Omental fat pad (tissue), 4 donors: Measurements from ENCODE around the gene TEAD3. TPM values are rescaled to one million over a fixed set of nuclear protein-coding genes. Genes with fewer than 3 reads are reported as not detected.
A peak's percentile ranks its signal among the peaks of the same experiment; 100 is the strongest.

Experiments
- ATAC-seq: fragments of 150-250 bp; one replicate; pipeline ENCODE4 v1.9.1; 2016; ENCODE audit warnings: mild to moderate bottlenecking, moderate library complexity; ENCODE audit not compliant: low FRiP score
- DNase-seq: peaks from one replicate; pipeline ENCODE4 v3.0.0-alpha.2; 2019; ENCODE audit warnings: low spot score
- total RNA-seq, 4 donors: library from RNA; depleted of rRNA; stranded (reverse); fragments of >200 nt; gene quantifications; one replicate each; pipeline ENCODE4 v1.1.0, GENCODE V29; 2016
- TF ChIP-seq, protein P1 (sequence below), 3 donors: fragments of 450-650 bp; IDR thresholded peaks; one replicate each; pipeline ENCODE4 v1.5.1; 2016 to 2017; ENCODE audit warnings: antibody characterized with exemption in 3 of 3, mild to moderate bottlenecking in 3 of 3, moderate library complexity in 2 of 3

TEAD3 gene
- total RNA-seq, 4 donors from 2014 or later, result 8.2 to 16.0 (median 14.2) TPM

DNA sequence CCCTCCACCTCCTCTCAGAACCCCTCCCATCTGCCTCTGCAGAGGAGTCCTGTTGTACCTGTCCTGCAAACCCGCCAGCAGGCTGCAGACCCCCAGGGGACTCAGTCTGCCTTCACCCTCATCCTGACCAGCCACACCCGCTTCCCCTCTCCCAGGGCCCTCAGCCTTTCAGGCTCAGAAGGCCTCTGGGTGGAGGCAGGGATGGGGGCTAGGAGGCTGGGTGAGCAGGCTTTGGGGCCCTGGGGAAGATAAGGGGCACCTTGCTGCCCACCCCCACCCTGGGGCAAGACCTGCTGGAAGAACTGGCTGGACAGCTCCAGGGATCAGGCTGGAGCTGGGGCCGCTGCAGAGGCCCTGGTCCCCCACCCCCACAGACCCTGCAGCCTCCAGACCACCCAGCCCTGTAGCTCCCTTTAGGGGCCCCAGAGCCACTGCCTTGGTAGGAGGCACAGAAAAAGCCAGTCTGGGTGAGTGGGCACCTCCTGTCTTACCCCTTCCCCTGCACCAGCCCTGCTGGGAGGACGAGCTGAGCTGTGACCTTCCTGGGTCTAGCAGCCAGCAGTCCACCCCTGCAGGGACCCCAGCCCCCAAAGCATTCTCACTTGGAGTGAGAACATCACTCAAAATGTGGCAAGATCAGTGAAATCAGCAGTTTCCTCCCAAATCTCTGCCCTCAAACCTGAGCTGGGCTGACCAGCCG is 5.2 kb downstream of the TEAD3 start:
- no peak for ATAC-seq
- TF ChIP-seq, protein P1, sequence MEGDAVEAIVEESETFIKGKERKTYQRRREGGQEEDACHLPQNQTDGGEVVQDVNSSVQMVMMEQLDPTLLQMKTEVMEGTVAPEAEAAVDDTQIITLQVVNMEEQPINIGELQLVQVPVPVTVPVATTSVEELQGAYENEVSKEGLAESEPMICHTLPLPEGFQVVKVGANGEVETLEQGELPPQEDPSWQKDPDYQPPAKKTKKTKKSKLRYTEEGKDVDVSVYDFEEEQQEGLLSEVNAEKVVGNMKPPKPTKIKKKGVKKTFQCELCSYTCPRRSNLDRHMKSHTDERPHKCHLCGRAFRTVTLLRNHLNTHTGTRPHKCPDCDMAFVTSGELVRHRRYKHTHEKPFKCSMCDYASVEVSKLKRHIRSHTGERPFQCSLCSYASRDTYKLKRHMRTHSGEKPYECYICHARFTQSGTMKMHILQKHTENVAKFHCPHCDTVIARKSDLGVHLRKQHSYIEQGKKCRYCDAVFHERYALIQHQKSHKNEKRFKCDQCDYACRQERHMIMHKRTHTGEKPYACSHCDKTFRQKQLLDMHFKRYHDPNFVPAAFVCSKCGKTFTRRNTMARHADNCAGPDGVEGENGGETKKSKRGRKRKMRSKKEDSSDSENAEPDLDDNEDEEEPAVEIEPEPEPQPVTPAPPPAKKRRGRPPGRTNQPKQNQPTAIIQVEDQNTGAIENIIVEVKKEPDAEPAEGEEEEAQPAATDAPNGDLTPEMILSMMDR (IDR thresholded peaks at IDR 0.05), result no peak

DNA sequence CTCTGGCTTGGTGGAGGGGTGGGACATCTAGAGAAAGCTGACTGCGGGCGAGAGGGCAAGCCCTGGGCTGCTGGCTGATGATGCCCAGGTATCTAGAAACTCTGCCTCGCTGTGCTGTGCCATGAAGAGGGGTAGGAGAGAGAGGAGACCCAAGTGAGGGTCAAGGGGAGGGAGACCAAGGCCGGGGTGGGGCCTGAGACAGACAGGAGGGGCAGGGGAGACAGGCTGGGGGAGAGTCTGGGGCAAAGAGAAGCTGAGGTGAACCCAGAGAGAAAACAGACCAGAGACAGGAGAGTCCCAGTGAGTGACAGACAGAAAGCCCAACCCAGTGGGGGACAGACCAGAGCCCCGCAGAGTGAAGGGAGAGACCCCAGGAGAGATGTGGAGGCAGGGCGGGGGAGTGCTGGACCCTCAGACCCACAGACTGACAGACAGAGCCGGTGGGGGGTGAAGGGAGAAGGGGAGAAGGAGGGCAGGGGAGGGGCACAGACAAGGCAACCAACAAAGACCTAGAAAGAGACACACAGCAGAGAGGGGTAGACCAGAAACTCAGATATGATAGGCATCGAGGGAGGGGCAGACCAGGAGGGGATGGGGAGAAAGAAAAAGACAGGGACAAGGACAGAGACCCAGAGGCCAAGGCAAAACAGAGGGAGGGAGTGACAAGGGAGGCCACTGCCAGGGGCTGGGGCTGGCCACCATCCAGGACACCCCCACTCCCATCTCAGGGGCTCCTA is 5.9 kb downstream of the TEAD3 start:
- TF ChIP-seq, protein P1 (IDR thresholded peaks at IDR 0.05), result no peak

More for the DNA sequence above, 5.2 kb downstream of the TEAD3 start:
- no peak for DNase-seq

DNA sequence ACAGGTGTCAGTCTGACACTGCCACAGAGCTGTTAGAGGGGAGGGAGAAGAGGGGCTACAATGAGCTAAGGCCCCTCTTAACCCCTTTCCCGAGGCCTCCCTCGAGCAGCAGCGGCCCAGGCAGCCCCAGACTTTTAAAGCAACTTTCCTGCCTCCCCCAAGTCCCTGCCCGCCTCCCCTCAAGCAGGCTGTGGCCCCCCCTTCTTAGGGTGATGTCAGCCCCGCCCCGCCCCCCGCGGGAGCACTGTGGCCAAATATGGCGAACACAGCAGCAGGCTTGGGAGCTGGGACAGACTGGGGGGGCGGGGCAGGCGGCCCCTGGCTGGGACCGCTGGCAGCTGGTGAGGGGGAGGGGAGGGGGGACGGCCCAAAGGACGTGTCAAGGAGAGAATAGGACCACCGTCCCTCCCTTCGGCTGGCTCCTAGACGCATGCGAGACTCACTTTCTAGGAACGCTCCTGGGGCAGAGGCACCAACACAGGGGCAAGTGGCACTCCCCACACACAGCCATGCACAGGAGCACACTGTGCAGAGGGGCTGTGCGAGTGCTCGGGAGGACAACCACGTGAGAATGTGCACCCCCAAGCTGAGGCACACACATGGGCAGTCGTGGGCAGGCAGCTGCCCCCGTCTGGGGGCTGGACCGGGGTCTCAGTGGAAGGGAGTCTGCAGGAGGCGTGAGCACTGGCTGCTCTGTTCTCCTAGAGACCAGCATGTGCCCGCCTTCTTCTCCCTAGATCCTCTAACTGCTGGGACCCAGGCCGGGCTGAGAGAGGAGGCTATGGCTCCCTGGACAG is 6.7 kb downstream of the TEAD3 start:
- DNase-seq (no peak), ATAC-seq (no peak)
- TF ChIP-seq, protein P1 (IDR thresholded peaks at IDR 0.05), result no peak

More for the DNA sequence above, 5.9 kb downstream of the TEAD3 start:
- no peak for DNase-seq
- ATAC-seq, result no peak

DNA sequence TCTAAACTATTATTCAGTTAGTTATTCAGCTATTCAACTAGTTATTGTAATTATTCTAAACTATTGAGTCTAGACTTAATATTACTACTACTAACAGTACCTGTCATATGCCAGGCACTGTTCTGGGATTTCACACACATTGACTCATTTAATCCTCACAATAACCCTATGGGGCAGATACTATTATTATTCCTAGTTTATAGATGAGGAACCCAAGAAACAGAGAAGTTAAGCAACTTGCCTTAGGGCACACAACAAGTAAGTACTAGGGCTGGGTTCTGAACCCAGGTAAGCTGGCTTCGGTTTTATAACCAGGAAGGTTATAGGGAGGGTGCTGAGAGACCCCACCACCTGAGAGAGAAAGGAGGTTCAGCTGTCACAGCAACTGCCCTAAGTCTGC is 7.8 kb downstream of the TEAD3 start:
- TF ChIP-seq, protein P1 (IDR thresholded peaks at IDR 0.05), result no peak
- ATAC-seq (no peak), DNase-seq (no peak)

DNA sequence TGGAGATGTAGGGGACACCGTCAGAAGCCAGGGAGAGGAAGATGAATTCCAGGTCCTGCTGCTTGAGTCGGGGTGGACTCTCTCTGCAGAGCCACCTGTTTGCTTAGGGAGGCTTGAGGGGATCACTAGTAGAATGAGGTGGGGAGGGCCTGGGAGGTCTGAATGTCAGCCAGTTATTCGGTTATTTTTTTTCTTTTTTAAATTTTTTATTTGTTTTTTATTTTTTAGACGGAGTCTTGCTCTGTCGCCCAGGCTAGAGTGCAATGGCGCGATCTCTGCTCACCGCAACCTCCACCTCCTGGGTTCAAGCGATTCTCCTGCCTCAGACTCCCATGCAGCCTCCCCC is 8.4 kb downstream of the TEAD3 start:
- no peak for DNase-seq
- TF ChIP-seq, protein P1 (IDR thresholded peaks at IDR 0.05), result no peak
- no peak for ATAC-seq

DNA sequence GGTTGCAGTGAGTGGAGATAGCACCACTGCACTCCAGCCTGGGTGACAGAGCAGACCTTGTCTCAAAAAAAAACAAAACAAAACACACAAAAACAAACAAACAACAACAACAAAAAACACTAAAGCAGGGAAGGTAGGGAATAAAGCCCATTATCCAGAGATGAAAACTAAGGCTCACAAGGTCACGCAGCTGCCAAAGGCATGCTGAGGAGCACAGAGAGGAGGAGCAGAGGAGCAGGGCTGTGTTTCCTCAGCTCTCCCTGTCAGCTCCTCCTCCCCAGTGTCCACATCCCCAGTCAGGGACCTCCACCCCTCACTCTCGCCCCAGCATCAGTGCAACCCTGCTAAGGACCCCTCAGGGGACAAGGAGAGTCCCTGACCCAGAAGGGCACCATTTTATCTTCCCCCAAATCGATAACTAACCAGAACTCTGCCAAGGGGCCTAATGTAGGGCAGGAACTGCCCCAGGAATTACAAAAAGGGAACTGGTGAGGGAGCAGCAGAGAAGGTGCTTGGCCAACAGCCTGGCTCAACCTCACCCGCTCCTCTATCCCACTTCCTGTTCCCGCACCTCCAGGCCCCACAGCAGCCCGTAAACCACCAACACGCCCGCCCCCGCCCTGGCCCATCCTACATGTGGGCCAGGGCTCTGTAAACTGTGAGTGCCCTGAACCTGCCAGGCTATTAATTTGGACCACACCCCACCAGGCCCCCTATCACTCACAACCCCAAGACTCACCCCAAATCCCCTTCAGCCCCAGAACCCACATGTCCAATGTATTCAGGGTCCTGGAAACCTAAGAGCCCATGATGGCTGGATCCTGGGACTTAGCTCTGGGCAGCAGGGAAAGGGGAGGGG is 9.0 kb downstream of the TEAD3 start:
- TF ChIP-seq, protein P1 (IDR thresholded peaks at IDR 0.05), result no peak
- DNase-seq (no peak), ATAC-seq (peak; percentile 18)
